Measurements from ENCODE around the gene C1orf159. TPM values are rescaled to one million over a fixed set of nuclear protein-coding genes. Genes with fewer than 3 reads are reported as not detected.
A peak's percentile ranks its signal among the peaks of the same experiment; 100 is the strongest.

The C1orf159 gene
- polyA plus RNA-seq, 1 donor (not counting 4 experiments of a cell fraction or from before 2014, with no cell fraction given), result 6.1 TPM

DNA sequence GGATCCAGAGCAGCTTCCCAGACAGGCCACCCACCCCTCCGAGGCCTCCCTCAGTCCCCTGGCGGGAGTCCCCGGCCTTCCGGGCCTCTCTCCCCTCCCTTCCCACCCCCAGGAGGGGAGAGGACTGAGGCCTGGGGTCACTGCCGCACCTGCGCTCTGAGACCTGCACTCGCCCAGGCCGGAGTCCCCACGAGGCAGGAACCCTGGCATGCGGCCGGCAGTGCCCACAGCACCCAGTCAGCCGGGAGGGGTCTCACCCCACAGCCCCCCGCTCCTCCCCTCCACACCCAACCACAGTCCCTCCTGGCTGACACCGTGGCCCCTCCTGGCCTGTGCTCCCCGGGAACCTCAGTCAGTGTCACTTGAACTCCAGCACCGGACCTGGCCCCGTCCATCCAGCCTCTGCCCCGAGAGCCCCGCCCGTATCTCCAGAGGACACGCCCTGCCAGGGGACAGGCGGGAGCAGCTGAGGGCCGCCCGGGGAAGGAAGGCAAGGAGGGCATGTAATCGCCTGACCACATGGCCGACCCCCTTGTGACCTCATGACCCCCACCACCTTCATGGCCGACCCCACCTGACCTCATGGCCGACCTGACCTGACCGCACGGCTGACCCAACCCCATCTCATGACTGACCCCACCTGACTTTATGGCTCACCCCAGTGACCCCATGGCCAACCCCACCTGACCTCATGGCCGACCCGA is 29.1 kb upstream of the C1orf159 start:
- no peaks in the 10 kb centered on the region for H3K36me3 ChIP-seq (ENCODE audit: control insufficient read depth in 2 of 2, extremely low read depth in 1 of 2, insufficient read depth in 2 of 2, low read length in 2 of 2)
- peak overlapping the region; percentile 56 for H3K4me2 ChIP-seq (ENCODE audit: control insufficient read depth, extremely low read depth, insufficient read depth, low read depth, low read length)
- peak overlapping the region; percentile 84 for H2AFZ ChIP-seq (ENCODE audit: control insufficient read depth, low read length)
- no peaks in the 10 kb centered on the region for H3K9me1 ChIP-seq (ENCODE audit: control insufficient read depth, extremely low read depth, insufficient read depth, low read length)
- dilution Hi-C loops (cut with MboI; ENCODE audit: extremely low pct_ligation_motif_present, low sequenced_read_pairs), result no loop called here
- H3K9me3 ChIP-seq (ENCODE audit: control insufficient read depth, low read depth, low read length), result no peaks in the 10 kb centered on the region
- DNase-seq (ENCODE audit: low read depth, low spot score), result no peak
- no peak for FAIRE-seq
- no peaks in the 10 kb centered on the region for H4K20me1 ChIP-seq (ENCODE audit: control insufficient read depth, extremely low read depth, insufficient read depth, low read length)
- H3K9ac ChIP-seq (ENCODE audit: control insufficient read depth, extremely low read depth, insufficient read depth, low read length), result peak overlapping the region; percentile 71
- no peaks in the 10 kb centered on the region for H3K79me2 ChIP-seq (ENCODE audit: control insufficient read depth, insufficient read depth, low read length)
- H3K27me3 ChIP-seq (ENCODE audit: control insufficient read depth, extremely low read depth, insufficient read depth, low read length), result no peaks in the 10 kb centered on the region
- TF ChIP-seq, protein P1, sequence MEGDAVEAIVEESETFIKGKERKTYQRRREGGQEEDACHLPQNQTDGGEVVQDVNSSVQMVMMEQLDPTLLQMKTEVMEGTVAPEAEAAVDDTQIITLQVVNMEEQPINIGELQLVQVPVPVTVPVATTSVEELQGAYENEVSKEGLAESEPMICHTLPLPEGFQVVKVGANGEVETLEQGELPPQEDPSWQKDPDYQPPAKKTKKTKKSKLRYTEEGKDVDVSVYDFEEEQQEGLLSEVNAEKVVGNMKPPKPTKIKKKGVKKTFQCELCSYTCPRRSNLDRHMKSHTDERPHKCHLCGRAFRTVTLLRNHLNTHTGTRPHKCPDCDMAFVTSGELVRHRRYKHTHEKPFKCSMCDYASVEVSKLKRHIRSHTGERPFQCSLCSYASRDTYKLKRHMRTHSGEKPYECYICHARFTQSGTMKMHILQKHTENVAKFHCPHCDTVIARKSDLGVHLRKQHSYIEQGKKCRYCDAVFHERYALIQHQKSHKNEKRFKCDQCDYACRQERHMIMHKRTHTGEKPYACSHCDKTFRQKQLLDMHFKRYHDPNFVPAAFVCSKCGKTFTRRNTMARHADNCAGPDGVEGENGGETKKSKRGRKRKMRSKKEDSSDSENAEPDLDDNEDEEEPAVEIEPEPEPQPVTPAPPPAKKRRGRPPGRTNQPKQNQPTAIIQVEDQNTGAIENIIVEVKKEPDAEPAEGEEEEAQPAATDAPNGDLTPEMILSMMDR (optimal IDR thresholded peaks at IDR 0.05 in 1 of 3, IDR thresholded peaks at IDR 0.05 in 1 of 3, conservative IDR thresholded peaks at IDR 0.05 in 1 of 3; ENCODE audit: extremely low read depth in 1 of 3, insufficient read depth in 2 of 3, low read length in 3 of 3), result no peak
- TF ChIP-seq EZH2 (IDR thresholded peaks at IDR 0.05; ENCODE audit: low read length), result no peak
- peak overlapping the region; percentile 70 for H3K27ac ChIP-seq (ENCODE audit: control insufficient read depth, insufficient read depth, low read length)
- H3K4me1 ChIP-seq (ENCODE audit: control insufficient read depth, extremely low read depth, insufficient read depth, low read length), result peaks cover 17% of the 10 kb centered on the region
- no peak overlapping the region for H3K4me3 ChIP-seq (ENCODE audit: control insufficient read depth in 2 of 3, extremely low read depth in 1 of 3, insufficient read depth in 2 of 3, low read depth in 1 of 3, low read length in 3 of 3)

DNA sequence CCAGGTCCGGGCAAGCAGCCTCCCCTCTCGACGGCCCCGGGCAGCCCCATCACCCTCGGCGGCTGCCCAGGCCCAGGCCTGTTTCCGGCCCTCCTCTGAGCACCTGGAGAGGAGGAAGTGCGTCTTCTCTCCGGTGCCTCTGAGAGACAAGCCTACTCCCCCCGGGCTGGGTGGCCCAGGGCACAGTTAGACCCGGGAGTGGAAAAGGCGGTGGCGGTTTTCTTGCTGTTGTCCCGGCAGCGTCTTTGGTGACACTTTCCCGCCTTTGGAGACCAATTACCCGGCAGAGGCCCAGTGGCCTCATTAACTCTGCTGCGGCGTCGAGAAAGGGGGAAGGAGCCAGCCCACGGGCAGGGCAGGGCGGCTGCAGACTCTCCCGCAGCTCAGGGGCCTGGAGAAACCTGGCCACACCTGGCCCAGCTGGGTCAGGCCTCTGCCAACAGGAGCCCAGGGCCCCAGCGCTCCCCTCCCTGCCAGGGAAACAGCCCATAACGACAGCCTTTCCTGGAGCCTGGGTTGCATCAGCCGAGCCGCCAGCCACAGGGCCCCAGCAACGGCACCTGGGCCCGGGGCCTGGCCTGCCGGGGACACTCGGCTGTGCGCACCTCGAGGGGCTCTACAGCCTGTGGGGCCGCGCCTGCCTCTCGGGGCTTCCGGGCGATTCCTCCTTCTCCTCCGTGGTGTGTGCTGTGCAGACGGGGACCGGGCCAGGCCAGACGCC is 28.4 kb upstream of the C1orf159 start:
- Histone ChIP-seq H2AFZ (ENCODE audit: control insufficient read depth, low read length) (peak overlapping the region; percentile 84), H3K9ac (ENCODE audit: control insufficient read depth, extremely low read depth, insufficient read depth, low read length) (peak overlapping the region; percentile 71), H3K27ac (ENCODE audit: control insufficient read depth, insufficient read depth, low read length) (peak overlapping the region; percentile 70), H3K9me1 (ENCODE audit: control insufficient read depth, extremely low read depth, insufficient read depth, low read length) (no peaks in the 10 kb centered on the region), H4K20me1 (ENCODE audit: control insufficient read depth, extremely low read depth, insufficient read depth, low read length) (no peaks in the 10 kb centered on the region), H3K36me3 (ENCODE audit: control insufficient read depth in 2 of 2, extremely low read depth in 1 of 2, insufficient read depth in 2 of 2, low read length in 2 of 2) (no peaks in the 10 kb centered on the region), H3K4me3 (ENCODE audit: control insufficient read depth in 2 of 3, extremely low read depth in 1 of 3, insufficient read depth in 2 of 3, low read depth in 1 of 3, low read length in 3 of 3) (no peak overlapping the region), H3K79me2 (ENCODE audit: control insufficient read depth, insufficient read depth, low read length) (no peaks in the 10 kb centered on the region), H3K4me2 (ENCODE audit: control insufficient read depth, extremely low read depth, insufficient read depth, low read depth, low read length) (peak overlapping the region; percentile 56), H3K4me1 (ENCODE audit: control insufficient read depth, extremely low read depth, insufficient read depth, low read length) (peaks cover 14% of the 10 kb centered on the region), H3K27me3 (ENCODE audit: control insufficient read depth, extremely low read depth, insufficient read depth, low read length) (no peaks in the 10 kb centered on the region), H3K9me3 (ENCODE audit: control insufficient read depth, low read depth, low read length) (no peaks in the 10 kb centered on the region)
- DNase-seq (ENCODE audit: low read depth, low spot score) (no peak), FAIRE-seq (no peak)
- TF ChIP-seq, protein P1 (optimal IDR thresholded peaks at IDR 0.05 in 1 of 3, IDR thresholded peaks at IDR 0.05 in 1 of 3, conservative IDR thresholded peaks at IDR 0.05 in 1 of 3; ENCODE audit: extremely low read depth in 1 of 3, insufficient read depth in 2 of 3, low read length in 3 of 3), result no peak
- no peak for TF ChIP-seq EZH2 (IDR thresholded peaks at IDR 0.05; ENCODE audit: low read length)
- dilution Hi-C loops (cut with MboI; ENCODE audit: extremely low pct_ligation_motif_present, low sequenced_read_pairs), result no loop called here

All from keratinocyte (primary cell).